B cell (primary cell): ENCODE results near the gene ADRM1. TPM values are rescaled to one million over a fixed set of nuclear protein-coding genes. Genes with fewer than 3 reads are reported as not detected.

ENCODE experiments used
- ATAC-seq: fragments of 200-7000 bp; cut with Tn5 transposase; one replicate; pipeline ENCODE4 v1.10.0; 2021; ENCODE audit warnings: low read depth, mild to moderate bottlenecking, moderate number of reproducible peaks, moderate library complexity
- CTCF ChIA-PET: fragments of 350-600 bp; sonication (Branson Sonifier 250); formaldehyde crosslinking; loops from one replicate; lab custom pipeline; 2021; ENCODE audit warnings: antibody characterized with exemption, inconsistent platforms; lab: Charles Lee
- POLR2A ChIA-PET: fragments of 350-600 bp; sonication (Branson Sonifier 250); formaldehyde crosslinking; loops from one replicate; lab custom pipeline; 2021; ENCODE audit warnings: antibody characterized with exemption; lab: Charles Lee
- DNase-seq: peaks from one replicate; pipeline ENCODE4 v3.0.0; 2013
- H2AFZ ChIP-seq: 2 replicates; pipeline ENCODE4 v1.6.1; 2012; ENCODE audit warnings: mild to moderate bottlenecking, low read depth, low read length; ENCODE audit not compliant: insufficient read depth, poor library complexity, severe bottlenecking
- H3K27ac ChIP-seq, 2 donors: 1 replicate in 1 of 2; 2 replicates in 1 of 2; pipeline ENCODE4 v1.5.1; 2012 to 2013; ENCODE audit warnings: low read length in 2 of 2, mild to moderate bottlenecking in 2 of 2, moderate library complexity in 1 of 2
- H3K27me3 ChIP-seq, 4 experiments: fragments of 200-600 bp in 1 of 4; sonication (generic) in 1 of 4; replicated peaks in 1 of 4; 1 replicate in 2 of 4; 2 replicates in 2 of 4; pipeline versions ENCODE4 v1.6.1 to v1.7.0; 2013 to 2016; ENCODE audit warnings: low read length in 3 of 4, mild to moderate bottlenecking in 2 of 4, mixed read lengths in 1 of 4, moderate library complexity in 1 of 4; ENCODE audit not compliant: insufficient read depth in 4 of 4, control insufficient read depth in 3 of 4; ENCODE audit errors: control extremely low read depth in 1 of 4
- H3K36me3 ChIP-seq, 2 experiments: replicated peaks in 1 of 2; 1 replicate in 1 of 2; 2 replicates in 1 of 2; pipeline versions ENCODE4 v1.6.1 to v1.7.1; 2013; ENCODE audit warnings: low read length in 1 of 2; ENCODE audit not compliant: insufficient read depth in 2 of 2, control insufficient read depth in 1 of 2; ENCODE audit errors: control extremely low read depth in 1 of 2, extremely low read depth in 1 of 2
- H3K4me1 ChIP-seq, 2 donors: fragments of 200-600 bp in 1 of 2; sonication (generic) in 1 of 2; 1 replicate in 1 of 2; 2 replicates in 1 of 2; pipeline versions ENCODE4 v1.5.1 to v1.6.1; 2013 to 2017; ENCODE audit warnings: low read length in 2 of 2; ENCODE audit not compliant: control insufficient read depth in 2 of 2, insufficient read depth in 2 of 2
- H3K4me2 ChIP-seq: replicated peaks from 2 replicates; pipeline ENCODE3; 2012; ENCODE audit warnings: mild to moderate bottlenecking, low read depth, low read length; ENCODE audit not compliant: poor library complexity, severe bottlenecking
- H3K4me3 ChIP-seq, 5 experiments: fragments of 200-600 bp in 1 of 5; sonication (generic) in 1 of 5; 1 replicate in 3 of 5; 2 replicates in 2 of 5; pipeline versions ENCODE4 v1.5.1 to v1.7.0; 2011 to 2016; ENCODE audit warnings: low read length in 4 of 5, mild to moderate bottlenecking in 4 of 5, low read depth in 2 of 5, control low read depth in 1 of 5, moderate library complexity in 1 of 5; ENCODE audit not compliant: insufficient read depth in 1 of 5; ENCODE audit errors: control extremely low read depth in 1 of 5, extremely low read depth in 1 of 5
- H3K79me2 ChIP-seq: fragments of 200-600 bp; sonication (generic); one replicate; pipeline ENCODE4 v1.6.0; 2016; ENCODE audit warnings: low read length; ENCODE audit not compliant: control insufficient read depth, insufficient read depth
- H3K9ac ChIP-seq: fragments of 200-600 bp; sonication (generic); 2 replicates; pipeline ENCODE4 v1.6.1; 2017; ENCODE audit warnings: mild to moderate bottlenecking, low read length, moderate library complexity
- H3K9me3 ChIP-seq, 3 donors: one replicate each; pipeline versions ENCODE4 v1.6.1 to v1.7.1; 2013; ENCODE audit warnings: low read length in 2 of 3; ENCODE audit not compliant: control insufficient read depth in 2 of 3, insufficient read depth in 1 of 3; ENCODE audit errors: control extremely low read depth in 1 of 3
- H4K20me1 ChIP-seq: 2 replicates; pipeline ENCODE4 v1.6.0; 2012; ENCODE audit warnings: mild to moderate bottlenecking, low read length; ENCODE audit not compliant: insufficient read depth, control insufficient read depth, poor library complexity, severe bottlenecking
- H3K27ac Mint-ChIP-seq: one replicate; pipeline ENCODE4 v1.8.0; 2021; ENCODE audit warnings: mixed read lengths
- H3K27me3 Mint-ChIP-seq: one replicate; pipeline ENCODE4 v1.8.0; 2021; ENCODE audit warnings: mixed read lengths
- H3K4me1 Mint-ChIP-seq: one replicate; pipeline ENCODE4 v1.8.0; 2021; ENCODE audit warnings: mixed read lengths
- H3K4me3 Mint-ChIP-seq: one replicate; pipeline ENCODE4 v1.8.0; 2021; ENCODE audit warnings: mixed read lengths
- H3K9me3 Mint-ChIP-seq: one replicate; pipeline ENCODE4 v1.8.0; 2022; ENCODE audit warnings: mixed read lengths; ENCODE audit not compliant: insufficient read depth
- EZH2 ChIP-seq: IDR thresholded peaks from 2 replicates; pipeline ENCODE4 v1.6.1; 2012; ENCODE audit warnings: borderline replicate concordance, low read depth, mild to moderate bottlenecking, moderate library complexity, low read length; ENCODE audit not compliant: insufficient read depth, poor library complexity, severe bottlenecking
- WGBS: methylation state at CpG from one replicate; pipeline ENCODE4 v1.1.5; 2013; ENCODE audit warnings: missing lambda C conversion rate; ENCODE audit not compliant: insufficient coverage; 5-methylcytosine and 5-hydroxymethylcytosine counted together
- intact Hi-C: fragments of 100-400 bp; cut with micrococcal nuclease; formaldehyde crosslinking; loops from one replicate; pipeline ENCODE4 v1.10.0; 2022
- polyA plus RNA-seq: library from polyadenylated mRNA; depleted of rRNA; stranded (reverse); fragments of >200 nt; gene quantifications from 2 replicates; pipeline ENCODE4 v1.2.3, GENCODE V29; 2012
- total RNA-seq, 2 donors: library from RNA; stranded (reverse); fragments of 120-200 nt in 1 of 2; gene quantifications; 1 replicate in 1 of 2; 2 replicates in 1 of 2; pipeline versions ENCODE4 v1.2.3 to v1.2.4, GENCODE V29; 2013 to 2022
- TF ChIP-seq, protein P1 (sequence below): fragments of 200-600 bp; IDR thresholded peaks from one replicate; pipeline ENCODE4 v1.8.0; 2022; ENCODE audit warnings: antibody characterized with exemption, mild to moderate bottlenecking

ADRM1 gene
- total and polyA plus RNA-seq, 2 donors (not counting 1 experiment from before 2014, with no cell fraction given): 73.9 to 87.2 TPM

DNA sequence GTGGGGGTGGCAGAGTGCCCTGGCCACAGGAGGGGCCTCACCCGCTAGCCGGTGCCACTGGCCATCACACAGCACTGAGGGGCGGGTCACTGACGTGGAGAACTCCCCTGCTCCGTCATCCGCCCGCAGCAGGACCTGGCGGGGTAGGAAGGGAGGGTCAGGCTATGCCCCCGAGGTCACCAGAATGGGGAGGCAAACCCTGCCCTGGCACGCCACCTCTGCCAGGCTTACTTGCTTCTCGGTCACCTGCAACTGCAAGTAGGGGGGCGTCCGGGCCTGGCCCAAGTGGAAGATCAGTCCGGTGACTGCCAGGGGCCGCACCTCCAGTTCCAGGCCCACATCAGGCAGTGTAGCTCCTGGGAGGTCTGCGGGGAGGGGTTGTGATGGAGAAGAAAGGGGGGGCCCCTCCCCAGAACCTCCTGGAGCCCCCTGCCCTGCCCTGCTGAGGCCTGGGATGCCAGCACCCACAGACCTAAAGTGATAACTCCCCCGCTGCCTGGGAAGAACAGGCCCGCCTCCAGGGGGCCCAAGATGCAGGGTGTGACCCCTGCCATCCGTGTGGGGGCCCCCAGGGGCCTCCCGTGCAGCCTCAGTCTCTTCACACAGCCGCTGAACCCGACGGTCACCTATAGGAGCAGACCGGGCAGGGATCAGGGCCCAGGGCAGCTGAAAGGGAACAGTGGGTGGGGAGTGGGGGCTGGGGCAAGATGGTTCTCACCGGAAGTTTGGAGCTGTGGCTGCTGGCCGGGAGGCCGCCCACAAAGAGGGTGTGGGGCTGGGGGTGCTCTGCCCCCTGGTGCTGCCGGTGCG lies 7.4 kb downstream of the ADRM1 start:
- H3K27ac Mint-ChIP-seq: no peak overlapping the region
- Histone ChIP-seq H3K9me3 (no peaks in the 10 kb centered on the region), H3K27ac (no peak overlapping the region), H3K4me3 (no peak overlapping the region), H3K79me2 (peaks cover 11% of the 10 kb centered on the region), H4K20me1 (peaks cover 34% of the 10 kb centered on the region), H3K27me3 (no peaks in the 10 kb centered on the region), H3K9ac (no peak overlapping the region), H3K36me3 (peaks cover 0 to 44% of the 10 kb centered on the region in 2 experiments), H2AFZ (no peak overlapping the region), H3K4me2 (no peak overlapping the region), H3K4me1 (peaks cover 0 to 5% of the 10 kb centered on the region in 2 donors)
- H3K4me1 Mint-ChIP-seq: peaks cover 5% of the 10 kb centered on the region
- DNase-seq: no peak
- ChIA-PET CTCF (interaction anchor here (0.9 kb wide), 1 partner anchor 73 kb away, joined by 3 read pairs; no protein-coding TSS in a partner anchor), POLR2A (no interaction called here)
- intact Hi-C loops: loop anchor here (10.0 kb wide), 1 partner anchor 335 kb away; the partner anchor contains the start of gene SLCO4A1
- H3K9me3 Mint-ChIP-seq: no peaks in the 10 kb centered on the region
- no peak for ATAC-seq
- 87% methylated on average over 29 of the region's 29 CpGs for WGBS
- no peak for TF ChIP-seq EZH2
- TF ChIP-seq, protein P1, sequence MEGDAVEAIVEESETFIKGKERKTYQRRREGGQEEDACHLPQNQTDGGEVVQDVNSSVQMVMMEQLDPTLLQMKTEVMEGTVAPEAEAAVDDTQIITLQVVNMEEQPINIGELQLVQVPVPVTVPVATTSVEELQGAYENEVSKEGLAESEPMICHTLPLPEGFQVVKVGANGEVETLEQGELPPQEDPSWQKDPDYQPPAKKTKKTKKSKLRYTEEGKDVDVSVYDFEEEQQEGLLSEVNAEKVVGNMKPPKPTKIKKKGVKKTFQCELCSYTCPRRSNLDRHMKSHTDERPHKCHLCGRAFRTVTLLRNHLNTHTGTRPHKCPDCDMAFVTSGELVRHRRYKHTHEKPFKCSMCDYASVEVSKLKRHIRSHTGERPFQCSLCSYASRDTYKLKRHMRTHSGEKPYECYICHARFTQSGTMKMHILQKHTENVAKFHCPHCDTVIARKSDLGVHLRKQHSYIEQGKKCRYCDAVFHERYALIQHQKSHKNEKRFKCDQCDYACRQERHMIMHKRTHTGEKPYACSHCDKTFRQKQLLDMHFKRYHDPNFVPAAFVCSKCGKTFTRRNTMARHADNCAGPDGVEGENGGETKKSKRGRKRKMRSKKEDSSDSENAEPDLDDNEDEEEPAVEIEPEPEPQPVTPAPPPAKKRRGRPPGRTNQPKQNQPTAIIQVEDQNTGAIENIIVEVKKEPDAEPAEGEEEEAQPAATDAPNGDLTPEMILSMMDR: no peak
- H3K27me3 Mint-ChIP-seq: no peaks in the 10 kb centered on the region
- H3K4me3 Mint-ChIP-seq: no peak overlapping the region

DNA sequence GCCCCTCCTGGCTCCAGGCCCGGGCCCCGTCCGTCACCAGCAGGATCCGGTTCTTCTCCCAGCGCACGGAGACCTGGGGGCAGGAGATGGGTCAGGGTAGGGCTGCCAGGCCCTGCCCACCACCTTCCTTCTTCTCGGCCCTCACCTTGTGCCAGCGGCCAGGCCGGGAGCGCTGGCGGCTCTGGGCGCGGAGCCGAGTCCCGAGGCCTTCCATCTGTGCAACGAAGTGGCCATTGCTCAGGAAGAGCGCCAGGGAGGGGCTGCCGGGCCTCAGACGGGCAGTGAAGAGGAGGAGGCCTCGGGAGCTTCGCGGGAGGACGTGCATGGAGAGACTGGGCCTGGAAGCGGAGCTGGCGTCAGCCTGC lies 7.9 kb downstream of the ADRM1 start:
- Histone ChIP-seq H3K9me3 (no peaks in the 10 kb centered on the region), H3K36me3 (peaks cover 0 to 38% of the 10 kb centered on the region in 2 experiments), H3K79me2 (peaks cover 5% of the 10 kb centered on the region), H3K4me3 (no peak overlapping the region), H3K4me1 (no peaks in the 10 kb centered on the region), H3K27me3 (no peaks in the 10 kb centered on the region), H3K27ac (no peak overlapping the region), H3K9ac (no peak overlapping the region), H4K20me1 (peaks cover 29% of the 10 kb centered on the region), H3K4me2 (no peak overlapping the region), H2AFZ (no peak overlapping the region)
- ChIA-PET CTCF (interaction anchor here (0.9 kb wide), 1 partner anchor 72 kb away, joined by 3 read pairs; no protein-coding TSS in a partner anchor), POLR2A (no interaction called here)
- no peak overlapping the region for H3K27ac Mint-ChIP-seq
- no peaks in the 10 kb centered on the region for H3K27me3 Mint-ChIP-seq
- intact Hi-C loops: no loop called here
- TF ChIP-seq EZH2: no peak
- TF ChIP-seq, protein P1: no peak
- 91% methylated on average over 21 of the region's 25 CpGs for WGBS
- ATAC-seq (no peak), DNase-seq (no peak)
- H3K9me3 Mint-ChIP-seq: no peaks in the 10 kb centered on the region
- H3K4me1 Mint-ChIP-seq: no peaks in the 10 kb centered on the region
- no peak overlapping the region for H3K4me3 Mint-ChIP-seq
